Ishikawa (cell line): ENCODE results near the gene CD101.

Experiments
- MAX ChIP-seq: IDR thresholded peaks from 2 replicates; pipeline ENCODE4 v1.6.1; 2012
- REST ChIP-seq: IDR thresholded peaks from 2 replicates; pipeline ENCODE4 v1.6.1; 2012; ENCODE audit warnings: low read depth, mild to moderate bottlenecking
- TAF1 ChIP-seq: IDR thresholded peaks from 2 replicates; pipeline ENCODE4 v1.6.1; 2012; ENCODE audit warnings: low read depth, mild to moderate bottlenecking
- TEAD4 ChIP-seq: IDR thresholded peaks from 2 replicates; pipeline ENCODE4 v1.6.1; 2012
- YY1 ChIP-seq: IDR thresholded peaks from 2 replicates; pipeline ENCODE4 v1.6.1; 2012; ENCODE audit warnings: low read depth

GRCh38 chr1:117047271-117047670 lies 45.7 kb downstream of the CD101 start:
- TF ChIP-seq TEAD4 (no peak), REST (no peak), TAF1 (no peak), MAX (no peak), YY1 (no peak)
